Measurements from ENCODE around the gene ZNF765.
"Not testable (repeated sequence)": the region's sequence is repeated elsewhere in the genome, so short reads cannot be mapped to it uniquely, and the experiment has no call there.

Gene ZNF765

DNA sequence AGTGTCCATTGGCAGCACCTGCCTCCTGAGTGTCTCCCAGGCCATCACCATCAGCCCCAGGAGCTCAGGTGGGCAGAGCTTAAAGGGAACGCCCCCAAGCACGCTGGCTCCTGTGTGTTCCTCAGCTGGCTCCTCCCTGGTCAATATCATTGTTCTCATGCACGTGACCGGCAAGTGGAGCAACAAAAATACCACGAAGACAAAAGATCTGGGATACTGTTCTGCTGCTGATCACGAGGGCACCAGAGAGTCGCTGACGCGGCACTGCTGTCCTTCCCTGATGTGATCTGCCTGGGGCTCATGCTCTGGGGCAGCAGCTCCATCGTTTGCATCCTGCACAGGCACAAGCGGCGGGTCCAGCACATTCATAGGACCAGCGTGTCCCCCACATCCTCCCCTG lies 28.1 kb downstream of the ZNF765 start:
- not testable (repeated sequence) for DNase-seq

- not testable (repeated sequence) for DNase-seq
These were observed 28.7 kb downstream of the ZNF765 start for GRCh38 chr19:53423680-53424079.

DNA sequence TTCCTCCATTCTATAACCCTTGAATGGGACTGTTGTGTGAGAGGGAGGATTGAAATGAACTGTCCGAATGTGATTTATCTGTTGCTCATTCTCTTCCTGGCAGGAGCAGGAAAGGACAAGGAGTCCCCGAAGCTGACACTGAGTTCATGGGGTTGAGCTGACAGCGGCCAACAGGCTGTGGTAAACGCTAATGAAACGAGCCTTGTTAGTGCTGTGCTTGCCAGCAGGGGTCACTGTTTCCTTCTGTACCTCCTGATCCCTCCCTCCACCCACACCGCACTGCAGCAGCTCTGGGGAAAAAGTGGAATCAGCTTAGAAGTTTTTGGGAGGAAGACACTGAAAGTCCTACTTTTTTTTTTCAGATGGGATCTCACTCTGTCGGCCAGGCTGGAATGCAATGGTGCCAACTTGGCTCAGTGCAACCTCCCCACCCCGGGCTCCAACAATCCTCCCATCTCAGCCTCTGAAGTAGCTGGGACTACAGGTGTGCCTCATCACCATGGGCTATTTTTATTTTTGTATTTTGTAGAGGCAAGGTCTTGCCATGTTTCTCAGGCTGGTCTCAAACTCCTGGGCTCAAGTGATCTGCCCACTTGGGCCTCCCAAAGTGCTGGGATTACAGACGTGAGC lies 30.1 kb downstream of the ZNF765 start:
- peak; percentile 72 for DNase-seq

GRCh38 chr19:53431399-53432087 lies 36.6 kb downstream of the ZNF765 start, which contains the start of gene ZNF761:
TSS of gene ZNF761 (plus strand) at chr19:53431984. CDS start at chr19:53447269, 15,285 bp downstream.
- peak; percentile 94 for DNase-seq

- DNase-seq, result peak; percentile 18
These were observed 37.2 kb downstream of the ZNF765 start for GRCh38 chr19:53432088-53432661.

GRCh38 chr19:53443809-53444208 lies 48.9 kb downstream of the ZNF765 start:
- DNase-seq, result not testable (repeated sequence)

DNA sequence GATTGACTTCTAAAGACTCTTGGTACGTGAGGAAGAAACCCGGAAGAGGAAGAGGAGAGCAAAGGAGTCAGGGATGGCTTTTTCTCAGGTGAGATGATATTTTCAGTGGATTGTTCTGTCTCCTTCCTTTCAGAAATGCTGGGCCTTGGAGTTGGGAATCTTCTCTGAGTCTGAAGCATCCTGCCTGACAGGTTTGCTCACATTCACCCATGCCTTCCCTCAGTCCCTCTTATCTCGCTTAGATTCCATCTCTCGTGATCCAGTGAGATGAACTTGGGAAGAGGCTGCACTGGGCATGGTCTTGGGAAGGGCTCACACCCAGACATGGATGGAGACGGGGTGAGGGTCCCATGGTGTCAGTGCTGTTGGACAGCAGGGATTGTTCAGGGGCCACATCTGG lies 52.2 kb downstream of the ZNF765 start:
- not testable (repeated sequence) for DNase-seq

GRCh38 chr19:53455828-53456227 lies 60.9 kb downstream of the ZNF765 start:
- no peak for DNase-seq

DNA sequence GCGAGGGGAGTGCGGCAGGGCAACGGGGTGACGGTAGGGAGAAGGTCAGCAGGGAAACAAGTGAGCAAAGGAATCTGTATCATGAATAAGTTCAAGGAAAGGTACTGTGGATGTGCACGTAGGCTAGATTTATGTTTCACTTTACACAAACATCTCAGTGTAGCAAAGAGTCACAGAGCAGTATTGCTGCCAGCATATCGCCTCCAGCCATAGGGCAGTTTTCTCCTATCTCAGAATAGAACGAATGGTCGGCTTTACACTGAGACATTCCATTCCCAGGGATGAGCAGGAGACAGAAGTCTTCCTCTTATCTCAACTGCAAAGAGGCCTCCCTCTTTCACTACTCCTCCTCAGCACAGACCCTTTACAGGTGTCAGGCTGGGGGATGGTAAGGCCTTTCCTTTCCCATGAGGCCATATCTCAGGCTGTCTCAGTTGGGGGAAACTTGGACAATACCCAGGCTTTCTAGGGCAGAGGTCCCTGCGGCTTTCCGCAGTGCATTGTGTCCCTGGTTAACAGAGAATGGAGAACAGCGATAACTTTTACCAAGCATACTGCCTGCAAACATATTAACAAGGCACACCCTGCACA lies 65.3 kb downstream of the ZNF765 start:
- DNase-seq, result not testable (repeated sequence)

- no peak for DNase-seq
These were observed 66.9 kb downstream of the ZNF765 start for GRCh38 chr19:53461866-53462265.

DNA sequence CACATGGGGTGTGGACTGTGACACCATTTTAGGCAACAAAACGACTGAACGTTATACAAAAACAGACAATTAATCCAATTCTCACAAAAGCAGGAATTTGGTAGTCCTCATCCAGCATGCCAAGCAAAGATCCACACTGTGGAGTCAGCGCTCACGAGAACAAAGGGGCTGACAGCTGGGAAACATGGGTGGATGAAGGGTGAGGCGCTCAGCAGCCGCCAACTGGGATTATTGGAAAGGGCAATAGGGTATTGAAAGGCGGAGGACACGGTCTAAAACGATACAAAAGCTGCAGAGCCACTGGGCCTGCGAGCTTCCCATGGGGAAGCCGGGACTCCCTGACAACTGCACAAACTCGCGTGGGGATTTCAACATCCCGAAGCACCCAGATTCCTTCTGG lies 67.9 kb downstream of the ZNF765 start:
- no peak for DNase-seq

DNA sequence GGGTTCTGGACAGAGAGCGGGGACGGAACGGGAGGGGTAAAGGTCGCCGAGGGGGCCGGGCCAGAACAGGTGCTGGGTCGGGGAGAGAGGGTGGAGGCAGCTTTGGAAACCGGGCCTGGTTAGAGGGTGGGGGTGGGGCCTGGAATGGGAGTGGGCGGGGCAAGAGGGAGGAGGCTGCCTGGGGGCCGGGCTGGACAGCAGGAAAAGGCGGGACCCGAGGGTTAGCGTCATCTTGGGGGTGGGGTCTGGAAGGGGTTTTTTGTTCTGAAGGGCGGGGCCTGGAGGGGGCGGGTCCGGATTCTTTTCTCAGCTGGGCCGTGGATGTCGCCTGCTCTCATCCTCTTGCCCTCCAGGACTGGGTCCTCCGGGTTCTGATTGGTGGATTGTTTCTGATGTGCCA lies 68.3 kb downstream of the ZNF765 start:
- DNase-seq, result no peak

DNA sequence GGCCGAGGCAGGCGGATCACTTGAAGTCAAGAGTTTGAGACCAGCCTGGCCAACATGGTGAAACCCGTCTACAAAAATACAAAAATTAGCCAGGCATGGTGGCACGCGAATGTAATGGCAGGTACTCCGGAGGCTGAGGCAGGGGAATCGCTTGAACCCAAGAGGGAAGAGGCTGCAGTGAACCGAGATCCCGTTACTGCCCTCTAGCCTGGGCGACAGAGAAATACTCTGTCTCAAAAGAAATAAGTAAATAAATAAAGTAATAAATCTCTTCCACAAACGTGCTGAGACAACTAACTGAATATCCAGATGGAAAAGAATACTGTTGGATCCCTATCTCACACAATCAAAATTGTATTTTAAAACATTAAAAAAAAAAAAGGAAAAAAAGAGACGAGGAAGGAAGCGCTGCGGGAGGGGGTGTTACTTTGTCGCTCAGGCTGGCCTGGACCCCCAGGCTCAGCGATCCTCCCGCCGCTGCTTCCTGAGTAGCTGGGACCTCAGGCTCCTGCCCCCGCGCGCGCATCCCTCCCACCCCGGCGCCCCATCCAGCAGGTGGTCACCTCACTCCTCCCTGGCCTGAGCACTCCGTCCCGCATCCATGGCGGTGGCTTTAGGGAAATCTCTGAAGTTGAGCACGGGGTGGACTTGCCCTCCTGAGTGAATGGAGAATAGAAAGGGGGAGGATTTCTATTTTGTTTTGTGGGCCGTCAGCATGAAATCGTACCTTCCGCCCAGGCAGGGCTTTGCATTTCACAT lies 72.0 kb downstream of the ZNF765 start:
- no peak for DNase-seq

GRCh38 chr19:53467485-53468262 lies 72.7 kb downstream of the ZNF765 start, which contains the start of gene ZNF813:
TSS of gene ZNF813 (plus strand) at chr19:53467733. CDS start at chr19:53483823, 16,090 bp downstream.
- peak; percentile 89 for DNase-seq

- DNase-seq, result not testable (repeated sequence)
These were observed 73.7 kb downstream of the ZNF765 start for GRCh38 chr19:53468628-53469027.

DNA sequence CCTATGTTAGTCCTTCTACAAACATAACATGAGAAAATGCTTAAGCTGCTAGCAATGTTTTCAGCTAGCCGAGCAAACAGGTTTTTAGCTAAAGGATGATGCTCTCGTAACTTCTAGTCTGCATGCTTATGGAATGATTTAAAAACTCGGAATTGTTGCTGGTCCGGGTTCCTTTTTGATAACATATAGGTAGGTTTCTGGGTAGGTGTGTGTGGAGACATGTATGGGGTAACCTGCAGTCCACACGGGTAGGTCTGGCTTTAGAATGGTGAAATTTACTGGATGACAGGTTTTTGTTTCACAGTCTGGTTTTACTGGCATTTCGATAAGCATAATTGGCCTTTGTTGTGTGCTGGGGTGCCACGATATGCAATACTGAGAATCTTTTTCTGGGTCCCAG lies 77.0 kb downstream of the ZNF765 start:
- no peak for DNase-seq

GRCh38 chr19:53474832-53475231 lies 79.9 kb downstream of the ZNF765 start:
- not testable (repeated sequence) for DNase-seq

DNA sequence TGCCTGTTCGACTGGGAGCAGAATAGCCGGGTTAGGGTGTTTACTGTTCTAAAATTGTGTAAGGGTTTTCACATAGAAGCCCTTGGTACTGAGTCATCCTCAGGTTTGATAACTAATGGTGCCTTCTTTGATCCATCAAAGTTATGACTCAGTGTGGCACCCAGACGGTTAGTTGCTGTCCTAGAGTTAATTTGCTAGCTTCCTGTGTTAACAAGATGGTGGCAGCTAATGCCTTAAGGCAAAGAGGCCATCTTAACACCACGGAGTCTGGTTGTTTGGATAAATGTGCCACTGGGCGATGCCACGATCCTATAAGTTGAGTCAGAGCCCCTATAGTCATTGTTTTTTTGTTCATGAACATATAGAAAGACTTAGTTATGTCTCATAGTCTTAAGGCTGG lies 80.5 kb downstream of the ZNF765 start:
- DNase-seq, result not testable (repeated sequence)

Measured in inflammatory macrophage treated with lipopolysaccharide for 4 hours (primary cell).